Activated CD8-positive, alpha-beta memory T cell treated with anti-CD3 and anti-CD28 coated beads, Interleukin-2, amount 50 U/mL, for 24 hours (primary cell): ENCODE data around the gene NAP1L5.

Source experiments
- DNase-seq: peaks from one replicate; pipeline ENCODE4 v3.0.0-alpha.2; 2020; ENCODE audit errors: extremely low read depth

Gene NAP1L5

GRCh38 chr4:88660446-88661294 lies 37.0 kb downstream of the NAP1L5 start:
- no peak for DNase-seq

- no peak for DNase-seq
Observed at GRCh38 chr4:88659890-88660208, 37.8 kb downstream of the NAP1L5 start.

GRCh38 chr4:88659055-88659889 lies 38.4 kb downstream of the NAP1L5 start:
- no peak for DNase-seq

- DNase-seq: no peak
Observed at GRCh38 chr4:88655226-88655625, 42.4 kb downstream of the NAP1L5 start.

- no peak for DNase-seq
Observed at GRCh38 chr4:88653371-88653946, 44.2 kb downstream of the NAP1L5 start.

- no peak for DNase-seq
Observed at GRCh38 chr4:88649716-88650115, 47.9 kb downstream of the NAP1L5 start.

GRCh38 chr4:88646528-88647280 lies 50.9 kb downstream of the NAP1L5 start:
- no peak for DNase-seq

- no peak for DNase-seq
Observed at GRCh38 chr4:88645994-88646393, 51.6 kb downstream of the NAP1L5 start.
